Skin epidermis (tissue), 12 donors: ENCODE data around the gene CSF1.
A peak's percentile ranks its signal among the peaks of the same experiment; 100 is the strongest.
"Not testable (repeated sequence)": the region's sequence is repeated elsewhere in the genome, so short reads cannot be mapped to it uniquely, and the experiment has no call there.

Experiments
- H3K27ac ChIP-seq, 21 experiments: fragments of 200-600 bp; sonication (generic) in 11 of 21; one replicate each; pipeline ENCODE4 v1.5.0; 2020; ENCODE audit warnings: mild to moderate bottlenecking in 3 of 21, inconsistent platforms in 2 of 21, moderate library complexity in 2 of 21
- H3K4me3 ChIP-seq, 7 experiments: fragments of 200-600 bp; sonication (generic) in 2 of 7; one replicate each; pipeline ENCODE4 v1.5.0; 2020; ENCODE audit warnings: inconsistent platforms in 2 of 7, mild to moderate bottlenecking in 2 of 7, moderate library complexity in 1 of 7

Gene CSF1, protein sequence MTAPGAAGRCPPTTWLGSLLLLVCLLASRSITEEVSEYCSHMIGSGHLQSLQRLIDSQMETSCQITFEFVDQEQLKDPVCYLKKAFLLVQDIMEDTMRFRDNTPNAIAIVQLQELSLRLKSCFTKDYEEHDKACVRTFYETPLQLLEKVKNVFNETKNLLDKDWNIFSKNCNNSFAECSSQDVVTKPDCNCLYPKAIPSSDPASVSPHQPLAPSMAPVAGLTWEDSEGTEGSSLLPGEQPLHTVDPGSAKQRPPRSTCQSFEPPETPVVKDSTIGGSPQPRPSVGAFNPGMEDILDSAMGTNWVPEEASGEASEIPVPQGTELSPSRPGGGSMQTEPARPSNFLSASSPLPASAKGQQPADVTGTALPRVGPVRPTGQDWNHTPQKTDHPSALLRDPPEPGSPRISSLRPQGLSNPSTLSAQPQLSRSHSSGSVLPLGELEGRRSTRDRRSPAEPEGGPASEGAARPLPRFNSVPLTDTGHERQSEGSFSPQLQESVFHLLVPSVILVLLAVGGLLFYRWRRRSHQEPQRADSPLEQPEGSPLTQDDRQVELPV

GRCh38 chr1:109910123-109910962 is at the start of gene CSF1:
Gene CSF1 (plus strand): TSS chr1:109910849. CDS start chr1:109911024, 175 bp downstream.
- Histone ChIP-seq H3K27ac (peak within 1 kb of the TSS; percentile 51 to 95 (median 87)), H3K4me3 (peak within 1 kb of the TSS; percentile 53 to 74 (median 64))

DNA sequence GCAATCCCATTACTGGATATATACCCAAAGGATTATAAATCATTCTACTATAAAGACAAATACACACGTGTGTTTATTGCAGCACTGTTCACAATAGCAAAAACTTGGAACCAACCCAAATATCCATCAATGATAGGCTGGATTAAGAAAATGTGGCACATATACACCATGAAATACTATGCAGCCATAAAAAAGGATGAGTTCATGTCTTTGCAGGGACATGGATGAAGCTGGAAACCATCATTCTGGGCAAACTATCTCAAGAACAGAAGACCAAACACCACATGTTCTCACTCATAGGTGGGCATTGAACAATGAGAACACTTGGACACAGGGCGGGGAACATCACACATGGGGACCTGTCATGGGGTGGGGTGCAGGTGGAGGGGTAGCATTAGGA is 49.0 kb upstream of the CSF1 start:
- not testable (repeated sequence) for H3K27ac ChIP-seq, H3K4me3 ChIP-seq

DNA sequence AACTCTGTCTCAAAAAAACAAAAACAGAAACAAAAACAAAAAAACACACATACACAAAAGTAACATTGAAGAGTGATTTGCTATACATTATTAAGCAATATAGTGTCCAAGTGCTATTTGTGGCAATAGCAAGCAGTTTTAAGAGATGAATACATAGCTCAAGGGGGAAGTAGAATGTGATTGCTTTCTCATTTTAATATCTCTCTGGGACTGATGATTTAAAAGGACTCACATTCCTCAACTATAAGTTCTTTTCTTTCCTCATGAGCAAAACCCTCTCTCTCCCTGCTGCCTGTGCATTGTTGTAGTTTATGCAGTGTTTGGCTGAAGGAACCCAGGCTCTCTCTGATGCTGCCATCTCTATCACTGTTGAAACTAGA is 47.0 kb upstream of the CSF1 start:
- Histone ChIP-seq H3K4me3 (no peak overlapping the region), H3K27ac (peak overlapping the region in 4 of 21 experiments; percentile 5 to 66 (median 30))

DNA sequence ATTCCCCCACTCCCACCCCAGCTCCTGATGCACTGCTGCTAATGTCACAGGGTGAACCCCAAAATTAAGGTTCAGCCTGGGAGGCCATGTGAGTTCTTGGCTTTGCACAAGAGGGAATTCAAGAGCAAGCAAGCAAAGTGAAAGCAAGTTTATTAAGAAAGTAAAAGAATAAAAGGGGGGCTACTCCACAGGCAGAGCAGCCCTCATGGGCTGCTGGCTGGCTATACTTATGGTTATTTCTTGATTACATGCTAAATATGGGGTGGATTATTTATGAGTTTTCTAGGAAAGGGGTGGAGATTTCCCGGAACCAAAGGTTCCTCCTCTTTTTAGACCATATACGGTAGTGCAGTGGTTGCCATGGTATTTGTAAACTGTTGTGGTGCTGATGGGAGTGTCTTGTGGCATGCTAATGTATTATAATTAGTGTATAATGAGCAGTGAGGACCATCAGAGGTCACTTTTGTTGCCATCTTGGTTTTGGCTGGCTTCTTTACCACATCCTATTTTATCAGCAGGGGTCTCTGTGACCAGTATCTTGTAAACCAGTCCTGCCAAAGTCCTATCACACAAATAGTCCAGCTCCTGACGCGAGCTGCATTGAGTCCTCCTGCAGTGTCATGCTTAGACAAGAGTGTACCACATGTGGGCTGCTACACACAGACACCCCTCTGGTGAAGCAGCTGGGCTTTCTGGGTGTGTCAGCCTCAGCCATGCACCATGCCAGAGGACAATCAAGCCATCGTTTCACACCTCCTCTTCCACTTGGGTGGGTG is 46.4 kb upstream of the CSF1 start:
- Histone ChIP-seq H3K27ac (peak overlapping the region in 12 of 21 experiments; percentile 5 to 71 (median 42)), H3K4me3 (no peak overlapping the region)

GRCh38 chr1:109864930-109865612 is 45.6 kb upstream of the CSF1 start:
- Histone ChIP-seq H3K27ac (peak overlapping the region in 14 of 21 experiments; percentile 5 to 71 (median 33)), H3K4me3 (no peak overlapping the region)

- Histone ChIP-seq H3K4me3 (no peak overlapping the region), H3K27ac (peak overlapping the region in 3 of 21 experiments; percentile 10 to 51 (median 15))
These were observed 44.6 kb upstream of the CSF1 start for GRCh38 chr1:109866071-109866470.

GRCh38 chr1:109873278-109874175 is 37.1 kb upstream of the CSF1 start:
- H3K27ac ChIP-seq, result no peak overlapping the region

DNA sequence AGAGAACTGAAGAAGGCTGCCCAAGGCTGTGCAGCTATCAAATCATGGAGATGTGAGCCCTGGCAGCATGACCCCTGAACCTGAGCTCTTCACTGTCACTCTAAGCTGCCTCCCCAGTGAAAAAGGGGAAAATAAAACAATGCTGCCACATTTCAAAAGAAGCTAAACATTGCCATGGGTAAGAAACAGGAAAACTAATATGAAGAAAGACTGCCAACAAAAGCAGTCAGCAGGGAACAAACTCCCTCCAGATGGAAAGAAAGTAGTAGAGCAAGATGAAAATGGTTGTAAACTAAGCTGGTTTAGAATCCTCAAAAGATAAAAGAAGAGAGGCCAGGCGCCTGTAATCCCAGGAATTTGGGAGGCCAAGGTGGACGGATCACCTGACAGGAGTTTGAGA is 36.2 kb upstream of the CSF1 start:
- Histone ChIP-seq H3K27ac (peak overlapping the region in 1 of 21 experiments; percentile 3), H3K4me3 (no peak overlapping the region)

More at GRCh38 chr1:109873278-109874175, 37.1 kb upstream of the CSF1 start:
- no peak overlapping the region for H3K4me3 ChIP-seq

GRCh38 chr1:109875874-109876273 is 34.8 kb upstream of the CSF1 start:
- H3K4me3 ChIP-seq, result no peak overlapping the region
- peak overlapping the region in 1 of 21 experiments; percentile 23 for H3K27ac ChIP-seq

DNA sequence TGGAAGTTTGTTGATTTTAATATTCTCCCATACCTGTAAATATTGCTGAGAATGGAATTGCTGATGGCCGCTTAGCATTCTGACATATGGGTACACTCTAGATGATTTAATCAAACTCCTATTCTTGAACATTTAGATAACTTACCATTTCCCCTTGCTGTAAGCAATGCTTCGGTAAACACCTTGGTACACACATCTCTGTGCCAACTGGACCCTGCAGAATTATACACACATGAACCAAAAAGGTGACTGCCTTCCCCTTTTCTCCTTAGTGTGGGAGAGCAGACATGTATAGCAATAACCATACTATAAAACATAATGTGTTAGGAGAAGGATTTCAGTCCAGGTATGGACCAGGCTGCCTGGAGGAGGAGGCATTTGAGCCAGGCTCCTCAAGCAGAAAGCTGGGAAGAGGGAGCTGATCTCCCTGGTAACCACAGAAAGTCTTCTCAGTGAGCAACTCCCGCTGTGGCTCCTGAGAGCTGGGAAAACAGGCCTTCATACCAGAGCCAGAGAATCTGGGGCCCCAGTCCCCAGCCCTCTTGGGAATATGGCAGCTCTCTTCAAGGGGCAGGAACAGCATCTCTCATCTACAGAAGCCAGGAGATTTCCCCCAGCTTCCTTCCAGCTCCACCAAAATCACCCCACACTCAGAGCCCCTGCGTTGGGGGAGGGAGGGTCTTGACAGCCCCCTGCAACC is 33.9 kb upstream of the CSF1 start:
- H3K27ac ChIP-seq, result peak overlapping the region in 18 of 21 experiments; percentile 37 to 82 (median 62)
- H3K4me3 ChIP-seq, result no peak overlapping the region

DNA sequence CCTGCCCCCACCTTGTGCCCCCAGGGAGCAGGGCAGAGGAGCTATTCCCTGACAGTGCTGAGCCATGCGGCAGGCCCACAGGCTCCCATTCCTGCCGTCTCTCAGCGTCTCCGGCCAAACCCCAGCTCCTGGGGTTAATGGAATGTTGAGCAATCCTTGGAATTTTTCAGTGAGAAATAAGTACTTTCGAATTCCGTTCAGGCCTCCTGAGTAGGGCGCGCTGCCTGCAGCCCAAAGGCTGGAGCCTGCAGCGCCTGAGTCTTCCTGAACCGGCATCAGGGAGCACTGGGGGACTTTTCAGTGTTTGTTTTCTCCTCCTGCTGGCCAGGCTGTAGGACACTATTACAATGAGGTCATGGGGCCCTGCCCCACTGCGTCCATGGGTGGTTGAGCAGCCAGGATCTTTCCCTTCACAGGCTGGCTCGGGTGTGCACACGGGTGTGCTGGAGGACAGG is 33.3 kb upstream of the CSF1 start:
- Histone ChIP-seq H3K27ac (peak overlapping the region in 18 of 21 experiments; percentile 37 to 82 (median 62)), H3K4me3 (no peak overlapping the region)

- H3K4me3 ChIP-seq, result no peak overlapping the region
- H3K27ac ChIP-seq, result peak overlapping the region in 14 of 21 experiments; percentile 37 to 78 (median 58)
These were observed 32.9 kb upstream of the CSF1 start for GRCh38 chr1:109877776-109878175.

- Histone ChIP-seq H3K27ac (peak overlapping the region in 3 of 21 experiments; percentile 10 to 41 (median 23)), H3K4me3 (no peak overlapping the region)
These were observed 32.0 kb upstream of the CSF1 start for GRCh38 chr1:109878531-109879104.

- peak overlapping the region in 1 of 21 experiments; percentile 41 for H3K27ac ChIP-seq
- not testable (repeated sequence) for H3K4me3 ChIP-seq
These were observed 31.3 kb upstream of the CSF1 start for GRCh38 chr1:109879371-109879770.

DNA sequence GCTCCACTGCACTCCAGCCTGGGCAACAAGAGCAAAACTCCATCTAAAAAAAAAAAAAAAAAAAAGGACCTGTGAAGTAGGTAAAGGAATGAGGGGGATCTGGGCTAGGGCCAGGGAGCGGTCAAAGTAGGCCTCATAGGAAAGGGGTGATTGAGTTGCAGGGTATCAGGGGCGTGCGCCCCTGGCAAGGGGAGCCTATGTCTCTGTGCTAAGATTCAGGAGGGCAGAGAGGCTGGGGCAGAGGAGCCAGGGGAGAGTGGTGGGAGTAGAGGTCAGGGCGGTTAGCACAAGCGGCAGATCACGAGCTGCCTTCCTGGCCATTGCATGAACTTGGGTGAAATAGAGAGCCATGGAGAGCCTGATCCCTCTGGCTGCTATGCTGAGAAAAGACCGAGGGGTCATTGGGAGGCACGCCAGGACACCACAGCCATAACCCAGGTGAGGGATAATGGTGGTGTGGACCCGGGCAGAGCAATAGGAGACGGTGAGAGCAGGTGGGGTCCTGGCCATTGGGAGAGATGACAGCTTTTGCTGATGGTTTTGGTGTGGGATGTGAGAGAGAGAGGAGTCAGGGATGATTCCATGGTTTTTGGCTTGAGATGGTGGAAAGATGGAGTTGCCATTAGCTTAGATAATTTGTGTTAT is 30.6 kb upstream of the CSF1 start:
- H3K4me3 ChIP-seq, result no peak overlapping the region
- H3K27ac ChIP-seq, result no peak overlapping the region
